HG02981 (cell line): ENCODE data around the gene MTUS2.

ENCODE experiments used
- ATAC-seq: cut with Tn5 transposase; IDR thresholded peaks from one replicate; pipeline ENCODE4 v1.9.1; 2021; ENCODE audit warnings: mild to moderate bottlenecking, moderate library complexity; ENCODE audit not compliant: unreplicated experiment

MTUS2 gene

DNA sequence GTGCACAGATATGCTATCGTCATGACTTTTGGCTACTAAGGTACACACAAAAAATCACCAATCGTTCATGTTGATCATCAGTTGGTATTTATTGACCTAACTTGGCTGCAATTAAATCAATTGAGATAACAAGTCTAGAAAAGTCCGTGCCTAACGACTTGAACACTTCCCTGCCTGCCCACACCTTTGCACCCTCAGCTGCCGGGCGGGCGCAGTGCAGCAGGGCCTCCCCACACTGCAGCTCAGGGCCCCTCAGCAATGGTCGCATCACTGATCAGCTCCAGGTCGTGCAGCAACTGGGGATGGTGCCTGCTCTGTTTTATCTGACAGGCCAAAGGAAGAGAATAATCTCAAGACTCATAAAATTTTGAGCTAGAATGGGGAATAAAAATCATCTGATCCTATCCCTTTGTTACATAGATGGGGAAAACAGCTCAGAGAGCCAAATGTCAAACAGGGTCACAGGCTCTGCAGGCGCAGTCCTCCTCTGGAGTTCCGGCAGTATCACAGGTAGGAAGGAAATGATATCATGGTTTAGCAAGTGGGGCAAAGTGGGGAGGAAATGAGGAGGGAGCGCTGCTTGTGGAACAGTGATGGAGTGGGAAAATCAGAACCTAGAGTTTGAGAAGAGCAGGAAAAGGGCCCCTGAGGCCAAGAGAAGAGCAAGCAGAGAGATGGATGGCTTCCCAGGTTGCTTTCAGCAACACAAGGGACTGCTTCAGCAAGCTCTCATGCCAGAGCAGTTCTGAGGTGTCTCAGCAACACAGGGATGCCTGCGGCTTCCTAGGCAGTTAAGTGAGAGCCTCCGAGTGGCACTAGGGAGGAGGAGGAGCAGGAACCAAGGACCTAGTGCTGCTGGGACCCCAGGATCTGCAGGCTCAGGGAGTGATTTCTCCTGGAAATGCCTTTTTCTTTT lies 717.9 kb downstream of the MTUS2 start:
- no peak for ATAC-seq

DNA sequence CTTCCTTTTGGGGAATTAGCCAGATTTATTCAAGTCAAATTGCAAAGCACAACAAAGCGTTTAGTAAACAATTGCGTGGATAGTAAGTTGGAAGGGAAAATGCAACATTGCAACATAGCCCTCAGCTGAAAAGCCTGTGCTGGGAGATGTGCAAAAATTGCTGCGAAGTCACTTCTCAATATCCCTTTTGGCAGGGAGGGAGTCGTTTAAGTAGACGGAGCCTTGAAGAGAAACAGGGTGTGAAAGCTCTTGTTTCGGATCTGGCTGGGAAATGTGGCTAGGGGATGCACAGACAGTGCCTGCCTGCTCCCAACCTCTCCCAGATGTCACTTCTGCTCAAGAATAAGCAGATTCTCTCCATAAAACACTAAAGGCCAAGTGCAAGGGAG lies 718.5 kb downstream of the MTUS2 start:
- ATAC-seq = no peak

DNA sequence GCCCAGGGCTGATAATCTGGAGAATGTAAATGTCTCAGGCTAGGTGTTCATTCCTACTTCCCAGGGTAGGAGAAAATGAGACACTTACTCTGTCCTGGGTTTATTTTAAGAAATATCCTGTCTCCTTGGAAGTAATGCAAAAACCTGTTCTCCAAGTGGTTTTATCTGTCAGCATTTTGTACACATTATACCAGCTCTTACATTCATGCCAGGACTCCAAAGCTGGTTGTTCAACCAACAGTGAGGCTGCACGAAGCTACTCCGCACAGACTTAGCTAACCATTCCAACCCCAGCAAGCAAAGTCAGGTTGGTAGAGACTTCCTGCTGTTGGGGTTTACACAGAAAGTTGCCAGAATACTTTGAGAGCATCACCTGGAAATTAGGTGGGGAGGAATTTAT lies 719.7 kb downstream of the MTUS2 start:
- no peak for ATAC-seq

DNA sequence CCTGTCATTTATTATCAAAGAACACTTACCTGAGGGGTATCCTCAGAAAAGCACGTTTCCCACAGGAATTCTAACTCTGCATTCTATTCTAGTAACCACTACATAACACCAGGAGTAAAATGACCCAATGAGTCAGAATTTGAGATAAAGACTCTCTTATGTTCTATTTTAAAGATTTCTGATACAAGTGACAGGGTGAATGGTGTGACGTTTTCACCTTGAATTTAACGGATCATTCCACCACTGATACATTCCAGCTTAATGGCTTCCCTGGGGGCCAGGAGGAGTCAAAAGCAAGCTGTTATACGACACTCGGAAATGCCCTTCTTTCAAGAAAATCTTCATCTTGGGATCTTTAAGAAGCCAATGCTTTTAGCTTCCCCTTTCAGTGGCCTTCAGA lies 720.2 kb downstream of the MTUS2 start:
- no peak for ATAC-seq

DNA sequence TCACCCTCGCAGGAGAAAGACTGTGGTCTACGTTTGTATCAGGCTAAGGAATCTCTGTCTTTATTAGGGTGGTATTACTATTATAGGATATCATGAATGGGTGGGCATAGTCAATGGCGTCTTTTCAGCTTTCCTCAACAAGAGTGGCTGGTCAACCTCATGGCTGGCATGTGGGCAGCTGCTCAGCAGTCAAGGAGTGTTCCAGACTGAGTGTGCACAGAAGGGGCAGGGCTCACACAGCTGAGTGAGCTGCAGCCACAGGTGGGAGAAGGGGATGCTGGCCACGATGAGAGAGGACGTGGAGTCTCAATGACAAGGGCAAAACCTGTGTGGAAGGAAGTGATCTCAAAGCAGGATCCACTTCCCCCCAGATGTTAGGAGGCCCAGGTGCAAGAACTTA lies 720.7 kb downstream of the MTUS2 start:
- ATAC-seq = no peak

DNA sequence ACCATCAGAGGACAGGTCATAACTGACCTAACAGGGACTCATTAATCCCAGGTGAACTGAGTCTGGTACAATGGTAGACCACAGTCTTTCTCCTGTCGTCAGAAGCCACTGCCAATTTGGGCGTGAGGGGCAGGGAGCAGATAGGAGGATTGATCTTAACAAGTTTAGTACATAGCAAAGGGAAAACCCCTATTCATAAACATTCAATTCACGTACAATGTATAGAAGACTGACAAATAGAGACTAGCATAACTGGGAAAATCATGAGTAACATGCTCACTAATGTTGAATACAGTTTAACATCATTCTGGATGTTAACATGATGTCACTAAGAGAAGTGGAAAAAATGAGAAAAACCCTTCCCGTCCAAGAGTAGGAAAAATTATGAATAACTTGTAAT lies 721.3 kb downstream of the MTUS2 start:
- no peak for ATAC-seq

DNA sequence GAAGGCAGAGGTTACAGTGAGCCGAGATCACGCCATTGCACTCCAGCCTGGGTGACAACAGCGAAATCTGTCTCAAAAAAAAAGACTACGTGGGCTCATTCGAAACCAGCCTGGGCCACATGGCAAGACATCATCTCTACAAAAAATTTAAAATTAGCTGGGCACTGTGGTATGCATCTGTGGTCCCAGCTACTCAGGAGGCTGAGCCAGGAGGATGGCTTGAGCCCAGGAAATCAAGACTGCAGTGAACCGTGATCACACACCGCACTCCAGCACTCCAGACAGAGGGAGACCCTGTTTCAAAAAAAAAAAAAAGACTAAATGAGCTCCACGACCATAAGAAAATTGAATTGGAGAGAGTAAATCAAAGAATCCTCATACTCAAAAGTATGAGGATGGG lies 722.2 kb downstream of the MTUS2 start:
- ATAC-seq = no peak

DNA sequence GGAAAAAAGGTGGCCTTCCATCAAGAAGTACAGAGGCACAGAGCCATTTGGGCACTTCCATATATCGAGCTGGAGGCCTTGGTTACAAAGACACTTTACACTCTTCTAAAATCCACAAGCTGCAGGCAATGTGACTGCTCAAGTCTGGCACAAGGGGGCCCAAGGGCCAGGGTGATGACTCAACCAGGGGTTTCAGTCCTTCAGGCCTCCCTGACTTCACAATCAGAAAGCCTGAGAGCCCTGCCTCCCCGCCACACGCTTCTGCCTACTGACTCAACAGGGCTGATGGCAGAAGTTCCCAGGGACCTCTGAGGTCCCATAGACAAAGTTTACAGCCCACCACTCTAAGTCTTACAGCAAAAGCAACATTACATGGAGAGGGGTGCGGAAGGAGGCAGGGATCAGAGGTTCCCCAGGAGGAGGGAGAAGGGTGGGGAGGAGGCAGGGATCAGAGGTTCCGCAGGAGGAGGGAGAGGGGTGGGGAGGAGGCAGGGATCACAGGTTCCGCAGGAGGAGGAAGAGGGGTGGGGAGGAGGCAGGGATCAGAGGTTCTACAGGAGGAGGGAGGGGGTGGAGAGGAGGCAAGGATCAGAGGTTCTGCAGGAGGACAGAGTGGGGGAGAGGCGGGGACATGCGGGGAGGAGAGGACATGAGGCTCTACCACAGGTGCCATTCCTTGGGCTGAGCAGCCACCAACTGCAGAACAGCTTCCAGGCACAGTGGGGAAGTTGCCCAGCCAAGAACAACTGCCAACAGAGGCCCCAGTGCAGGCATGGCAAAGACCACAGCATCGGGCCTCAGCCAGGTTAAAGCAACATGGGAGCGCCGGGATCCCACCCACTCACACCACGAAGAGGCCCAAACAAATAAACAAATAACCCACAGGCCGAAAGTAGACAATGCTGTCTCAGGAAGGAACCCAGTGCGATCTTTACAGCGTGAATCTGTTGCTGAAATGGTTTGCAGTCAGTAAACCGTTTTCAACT lies 723.4 kb downstream of the MTUS2 start:
- ATAC-seq = peak; percentile 97

DNA sequence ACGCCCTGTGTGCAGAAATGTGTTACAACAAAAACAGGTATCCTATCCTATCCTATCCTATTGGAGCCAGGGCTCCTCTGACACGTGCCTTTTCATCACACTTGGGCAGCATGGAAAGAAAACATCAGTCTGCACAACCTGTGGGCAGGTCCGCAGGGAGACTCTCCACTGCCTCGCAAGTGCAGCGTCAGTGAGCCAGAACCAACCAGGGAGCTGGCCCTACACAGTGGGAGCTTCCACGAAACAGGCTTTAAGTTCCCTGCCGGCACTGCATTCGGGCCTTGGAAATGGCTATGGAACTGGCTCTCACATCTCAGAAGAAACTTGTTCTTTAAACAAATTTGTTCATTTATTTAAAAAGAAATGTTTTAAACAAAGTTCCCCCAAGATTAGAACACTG lies 725.8 kb downstream of the MTUS2 start:
- no peak for ATAC-seq

DNA sequence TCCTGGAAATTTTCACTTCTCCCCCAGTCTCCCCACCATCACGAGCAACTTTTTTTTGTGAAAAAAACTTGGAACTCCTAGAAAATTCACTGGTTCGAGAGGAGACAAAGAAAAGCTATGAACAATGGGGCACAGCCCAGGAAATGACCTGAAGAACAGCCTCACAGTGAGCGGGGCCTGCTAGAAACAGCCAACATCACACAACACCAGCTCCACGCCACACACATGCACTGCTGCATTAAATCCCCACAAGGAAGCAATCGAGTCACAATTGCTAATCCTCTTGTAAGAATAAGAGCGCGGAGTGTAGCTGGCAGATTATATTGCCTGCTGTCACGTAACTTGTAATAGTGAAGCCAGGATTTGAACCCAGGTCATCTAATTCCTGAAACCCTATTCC lies 726.5 kb downstream of the MTUS2 start:
- ATAC-seq = no peak

DNA sequence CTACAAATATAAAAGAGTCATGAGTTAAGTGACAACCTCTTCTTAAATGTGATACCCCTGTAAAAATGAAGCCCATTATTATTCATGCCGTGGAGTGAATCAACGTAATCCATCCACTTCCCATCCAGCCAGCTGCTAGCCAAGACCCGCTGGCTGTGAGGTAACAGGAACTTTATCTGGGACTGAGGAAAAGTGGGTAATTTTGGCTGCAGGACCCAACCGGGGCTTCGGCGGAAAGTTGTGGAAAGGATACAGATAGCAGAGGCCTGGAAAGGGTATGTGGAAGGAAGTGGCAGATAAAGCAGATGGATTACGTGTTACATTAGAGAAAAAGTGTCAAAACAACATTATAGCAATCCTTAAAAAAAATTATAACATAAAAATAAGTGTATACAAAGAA lies 727.0 kb downstream of the MTUS2 start:
- no peak for ATAC-seq

DNA sequence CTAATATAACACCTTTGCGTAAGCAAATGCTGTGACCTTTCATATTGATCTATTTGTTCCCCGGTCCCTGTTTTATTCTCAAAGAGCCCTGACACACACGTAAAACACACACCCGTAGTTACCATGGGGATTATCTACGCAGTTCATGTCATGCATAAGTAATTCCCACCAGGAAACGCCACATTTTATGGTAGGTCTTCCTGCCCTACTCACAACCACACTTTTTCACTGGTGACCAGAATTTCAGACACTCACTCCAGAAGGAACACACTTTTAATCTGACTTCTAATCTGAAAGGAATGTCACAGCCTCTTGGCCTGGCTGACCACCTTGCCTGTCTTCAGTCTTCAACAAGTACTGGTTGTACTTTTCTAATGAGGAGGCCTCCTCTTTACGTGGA lies 728.6 kb downstream of the MTUS2 start:
- ATAC-seq = no peak

DNA sequence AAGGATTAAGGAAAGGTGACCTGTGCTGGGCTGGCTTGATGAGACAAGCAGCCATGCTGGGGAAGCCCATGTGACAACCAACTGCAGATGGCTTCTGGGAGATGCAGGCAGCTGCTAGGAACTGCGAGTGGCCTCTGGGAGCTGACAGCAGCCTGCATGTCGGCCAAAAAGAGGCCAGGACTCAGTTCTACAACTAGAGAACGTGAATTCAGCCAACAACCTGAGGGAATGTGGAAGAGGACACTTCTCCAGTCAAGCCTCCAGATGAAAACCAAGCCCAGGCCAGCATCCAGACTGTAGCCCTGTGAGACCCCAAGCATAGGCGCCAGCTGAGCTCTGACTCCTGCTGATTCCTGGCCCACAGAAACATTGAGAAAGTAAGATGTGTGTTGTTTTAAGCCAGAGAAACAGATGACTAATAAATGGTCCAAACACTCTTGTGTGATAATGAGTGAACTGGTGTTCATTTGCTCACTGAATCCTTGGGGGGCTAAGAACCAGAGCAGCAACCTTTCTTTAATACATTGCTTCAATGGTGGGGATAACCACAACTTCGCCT lies 730.4 kb downstream of the MTUS2 start:
- ATAC-seq = no peak

DNA sequence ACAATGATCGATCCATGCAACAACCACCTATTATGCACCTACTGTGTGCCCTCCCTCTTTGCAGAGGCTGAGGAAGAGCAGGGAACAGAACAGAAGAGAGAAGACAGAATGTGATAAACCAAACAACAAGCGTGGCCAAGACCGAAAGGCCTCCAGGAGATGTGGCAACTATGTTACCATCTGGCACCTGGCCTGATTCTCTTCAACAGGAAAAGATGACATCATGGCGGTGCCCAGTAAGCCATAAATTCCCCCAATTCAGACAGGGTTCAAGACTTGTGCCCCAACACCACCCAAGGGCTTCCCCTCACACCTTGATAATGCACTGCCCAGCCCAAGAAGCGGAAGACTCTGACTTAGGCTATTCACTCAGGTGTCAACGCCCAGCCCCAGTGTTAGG lies 731.1 kb downstream of the MTUS2 start:
- no peak for ATAC-seq
